A549 treated with CORT108297 at 1 μM for 4 hours (cell line): ENCODE data around the gene EXOSC1. TPM values are rescaled to one million over a fixed set of nuclear protein-coding genes. Genes with fewer than 3 reads are reported as not detected.

ENCODE experiments used
- total RNA-seq: library from RNA; stranded (reverse); fragments of 200-300 nt; extraction: Qiagen RNA extraction; gene quantifications from 5 replicates; pipeline ENCODE4 v1.2.3, GENCODE V29; 2022

Gene EXOSC1, protein sequence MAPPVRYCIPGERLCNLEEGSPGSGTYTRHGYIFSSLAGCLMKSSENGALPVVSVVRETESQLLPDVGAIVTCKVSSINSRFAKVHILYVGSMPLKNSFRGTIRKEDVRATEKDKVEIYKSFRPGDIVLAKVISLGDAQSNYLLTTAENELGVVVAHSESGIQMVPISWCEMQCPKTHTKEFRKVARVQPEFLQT
- total RNA-seq: 52.6 to 61.6 TPM (median 56.4 TPM) in 5 replicates

DNA sequence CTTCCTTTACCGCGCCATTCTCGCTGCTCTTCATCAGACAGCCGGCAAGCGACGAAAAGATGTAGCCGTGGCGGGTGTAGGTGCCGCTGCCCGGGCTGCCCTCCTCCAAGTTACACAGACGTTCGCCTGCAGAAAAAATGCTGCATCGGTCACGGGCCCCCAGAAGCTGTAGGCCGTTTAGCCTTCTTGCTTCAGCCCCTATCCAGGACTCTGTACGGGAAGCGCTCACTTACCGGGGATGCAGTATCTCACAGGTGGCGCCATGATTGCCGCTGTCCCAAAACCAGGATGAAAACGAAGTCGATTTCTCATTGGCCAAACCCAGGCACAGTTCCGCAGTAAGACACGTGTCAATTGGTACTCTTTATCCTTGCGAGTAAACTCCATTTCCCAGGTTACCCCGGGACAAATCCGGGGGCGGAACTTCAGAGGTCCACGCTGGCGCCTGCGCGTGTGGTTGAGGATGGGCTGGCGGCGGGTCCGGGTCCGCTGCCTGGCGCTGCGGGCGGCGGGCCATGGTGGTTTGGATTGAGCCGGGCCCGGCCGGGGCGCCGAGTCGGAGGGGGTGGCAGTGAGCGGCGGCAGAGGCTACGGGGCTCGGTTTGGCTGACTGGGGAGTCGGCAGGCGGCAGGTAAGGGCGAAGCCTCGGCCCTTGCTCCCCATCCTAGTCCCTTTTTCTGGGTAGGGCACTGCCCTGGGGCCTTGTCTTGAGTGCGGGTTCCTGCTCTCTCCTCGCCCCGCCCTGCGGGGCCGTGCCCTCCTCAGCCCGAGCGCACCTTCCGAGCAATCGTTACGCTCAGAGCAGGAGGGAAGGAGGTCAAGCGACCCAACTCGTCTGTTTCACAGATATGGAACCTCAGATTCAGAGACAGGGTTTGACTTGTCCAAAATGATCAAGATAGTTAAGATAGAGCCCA is at the start of gene EXOSC1, which contains the start of gene ZDHHC16:
TSS of gene EXOSC1 (minus strand) at position 285 of the 918 bp plus-strand sequence. CDS start at position 264, 21 bp downstream.
TSS of gene ZDHHC16 (plus strand) at position 454 of the 918 bp plus-strand sequence. CDS start 5,501 bp downstream, outside the sequence.

DNA sequence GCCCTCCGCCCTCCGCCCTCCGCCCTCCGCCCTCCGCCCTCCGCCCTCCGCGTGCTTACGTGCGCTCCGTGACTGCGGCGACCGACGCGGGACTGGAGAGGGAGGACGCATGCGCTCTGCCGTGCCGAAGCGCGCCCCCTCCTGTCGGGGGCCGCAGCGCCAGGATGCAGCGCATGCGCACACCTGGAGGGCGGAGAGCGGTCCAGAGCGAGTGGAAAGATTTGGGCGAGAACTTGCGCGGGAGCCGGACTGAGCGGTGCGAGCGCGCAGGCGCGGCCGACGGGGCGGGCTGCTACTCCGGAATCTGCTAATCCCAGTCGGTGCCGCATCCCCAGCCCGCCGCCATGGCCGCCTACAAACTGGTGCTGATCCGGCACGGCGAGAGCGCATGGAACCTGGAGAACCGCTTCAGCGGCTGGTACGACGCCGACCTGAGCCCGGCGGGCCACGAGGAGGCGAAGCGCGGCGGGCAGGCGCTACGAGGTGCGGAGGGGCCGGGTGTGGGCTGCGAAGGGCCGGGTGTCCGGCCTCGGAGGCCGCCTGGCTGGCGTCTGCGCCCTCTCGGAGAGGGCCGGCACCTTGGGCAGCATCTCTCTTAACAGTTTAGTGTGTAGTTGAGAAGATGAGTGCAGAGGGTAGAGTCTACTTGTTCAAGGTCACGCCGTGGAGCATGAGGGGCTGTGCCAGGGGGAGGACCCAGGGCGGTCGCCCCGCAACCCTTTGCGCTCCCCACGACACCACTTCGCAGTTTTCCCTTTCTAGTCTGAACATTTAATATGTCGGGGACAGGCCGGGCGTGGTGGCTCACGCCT is 19.6 kb downstream of the EXOSC1 start, which contains the start of gene PGAM1:
TSS of gene PGAM1 (plus strand) at position 228 of the 812 bp plus-strand sequence. CDS start at position 345, 117 bp downstream.

DNA sequence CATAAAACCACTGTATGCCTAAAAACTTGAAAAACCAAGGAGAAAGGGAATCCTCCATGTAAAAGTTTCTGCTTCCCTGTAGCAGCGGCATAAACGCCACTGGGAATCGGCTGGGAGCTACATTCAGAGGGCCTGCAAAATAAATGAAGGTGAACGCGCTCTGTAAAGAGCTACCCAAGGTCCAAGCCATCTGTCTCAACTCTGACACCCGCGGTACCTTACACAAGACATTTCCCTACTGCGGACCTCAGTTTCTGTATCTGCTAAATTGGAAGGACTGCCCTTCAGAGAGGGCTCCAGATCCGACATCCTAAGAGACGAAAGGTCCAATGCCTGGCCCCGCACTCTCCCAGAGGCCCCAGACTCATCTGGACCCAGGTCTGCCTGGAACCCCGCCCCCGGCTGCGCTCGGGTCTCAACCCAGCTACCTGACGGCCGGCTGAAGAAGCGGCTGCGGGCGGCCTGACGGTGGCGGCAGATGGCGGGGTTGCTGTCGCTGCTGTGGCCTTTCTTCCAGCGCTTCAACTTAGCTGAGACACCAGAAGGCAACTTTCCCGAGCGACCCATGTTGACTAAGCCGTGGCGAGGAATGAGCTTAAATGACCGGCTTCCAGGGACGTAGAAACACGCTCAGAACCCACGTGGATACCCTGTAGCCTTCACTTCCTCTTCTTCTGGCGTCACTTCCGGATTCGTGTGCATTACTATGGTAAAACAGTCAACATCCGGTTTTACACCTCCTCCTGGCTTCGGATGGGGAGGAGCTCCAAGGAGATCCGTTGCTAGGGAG is 44.9 kb downstream of the EXOSC1 start, which contains the start of gene RRP12:
TSS of gene RRP12 (minus strand) at position 676 of the 790 bp plus-strand sequence. CDS start at position 567, 109 bp downstream.

Other genes starting within 250 kb of the EXOSC1 start
- gene ARHGAP19, start 153.4 kb downstream of the EXOSC1 start, total RNA-seq: 4.6 to 6.4 TPM (median 5.1 TPM) in 5 replicates
- 0.77 to 2.3 TPM (median 1.8 TPM) in 5 replicates for gene FRAT1, start 126.7 kb downstream of the EXOSC1 start, total RNA-seq
- gene FRAT2, start 111.3 kb downstream of the EXOSC1 start, total RNA-seq: 5.4 to 8.7 TPM (median 7.7 TPM) in 5 replicates
- gene RRP12, start 44.7 kb downstream of the EXOSC1 start, total RNA-seq: 54.9 to 69.0 TPM (median 58.8 TPM) in 5 replicates
- 579 to 644 TPM (median 626 TPM) in 5 replicates for gene PGAM1, start 19.8 kb downstream of the EXOSC1 start, total RNA-seq
- 44.2 to 53.8 TPM (median 53.5 TPM) in 5 replicates for gene ZDHHC16, start 169 bp upstream of the EXOSC1 start, total RNA-seq
- 42.0 to 51.0 TPM (median 48.0 TPM) in 5 replicates for gene MMS19, start 52.4 kb upstream of the EXOSC1 start, total RNA-seq
- 14.9 to 21.2 TPM (median 19.4 TPM) in 5 replicates for gene UBTD1, start 52.9 kb upstream of the EXOSC1 start, total RNA-seq
- gene ANKRD2, start 126.8 kb upstream of the EXOSC1 start, total RNA-seq: 3.6 to 6.0 TPM (median 4.7 TPM) in 5 replicates
- 0.76 to 1.8 TPM (median 1.1 TPM) in 5 replicates for gene HOGA1, start 138.4 kb upstream of the EXOSC1 start, total RNA-seq
- gene C10orf62, start 143.7 kb upstream of the EXOSC1 start, total RNA-seq: 0.10 TPM in 1 of 5 replicates, not detected in the others
- gene MORN4, start 187.5 kb upstream of the EXOSC1 start, total RNA-seq: 6.7 to 8.7 TPM (median 7.6 TPM) in 5 replicates
- gene PI4K2A, start 194.7 kb upstream of the EXOSC1 start, total RNA-seq: 25.3 to 30.3 TPM (median 28.6 TPM) in 5 replicates
- 67.2 to 122 TPM (median 92.9 TPM) in 5 replicates for gene AVPI1, start 241.2 kb upstream of the EXOSC1 start, total RNA-seq